Activated T-cell treated with anti-CD3 and anti-CD28 coated beads, Interleukin-2, amount 50 U/mL, for 4 hours (primary cell): ENCODE measurements around the gene HPSE. TPM values are rescaled to one million over a fixed set of nuclear protein-coding genes. Genes with fewer than 3 reads are reported as not detected.

ENCODE experiments used
- ATAC-seq, 2 donors: fragments of 200-7000 bp; cut with Tn5 transposase; one replicate each; pipeline ENCODE4 v1.10.0; 2021
- DNase-seq: peaks from one replicate; pipeline ENCODE4 v3.0.0-alpha.2; 2020
- H3K27me3 Mint-ChIP-seq: one replicate; pipeline ENCODE4 v1.8.0; 2021; ENCODE audit warnings: low read depth, mixed read lengths
- H3K36me3 Mint-ChIP-seq: one replicate; pipeline ENCODE4 v1.8.0; 2022; ENCODE audit warnings: mixed read lengths; ENCODE audit not compliant: insufficient read depth
- H3K4me1 Mint-ChIP-seq: one replicate; pipeline ENCODE4 v1.8.0; 2021; ENCODE audit warnings: low read depth, mixed read lengths
- H3K4me3 Mint-ChIP-seq: one replicate; pipeline ENCODE4 v1.8.0; 2021; ENCODE audit warnings: mild to moderate bottlenecking, moderate library complexity, mixed read lengths
- H3K9me3 Mint-ChIP-seq: one replicate; pipeline ENCODE4 v1.8.0; 2021; ENCODE audit warnings: mixed read lengths
- total RNA-seq, 3 donors: library from RNA; stranded (reverse); gene quantifications; one replicate each; pipeline ENCODE4 v1.2.1, GENCODE V29; 2021

Gene HPSE
- total RNA-seq, 3 donors from 2014 or later: 4.2 to 5.6 (median 5.0) TPM

DNA sequence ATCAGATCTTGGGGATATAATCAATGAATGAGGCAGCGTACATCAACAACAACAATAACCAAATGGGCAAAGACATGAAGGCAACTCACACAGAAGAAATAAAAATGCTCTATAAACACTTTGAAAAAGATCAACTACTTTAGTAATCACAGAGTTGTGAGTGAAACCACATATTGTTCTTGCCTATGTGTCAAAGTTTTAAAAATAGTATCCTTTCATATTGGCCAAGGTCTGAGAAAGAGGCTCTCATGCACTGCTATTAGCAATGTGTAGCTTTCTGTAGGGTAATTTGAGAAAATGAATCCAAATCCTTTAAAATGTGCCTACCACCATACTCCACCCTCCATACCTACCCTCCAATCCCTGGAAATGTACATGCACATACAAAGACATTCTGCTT is 75.1 kb downstream of the HPSE start:
- peaks cover 16% of the 10 kb centered on the region for H3K36me3 Mint-ChIP-seq
- DNase-seq (no peak), ATAC-seq (no peak)
- peaks cover 9% of the 10 kb centered on the region for H3K4me1 Mint-ChIP-seq
- no peaks in the 10 kb centered on the region for H3K9me3 Mint-ChIP-seq
- no peaks in the 10 kb centered on the region for H3K27me3 Mint-ChIP-seq
- H3K4me3 Mint-ChIP-seq: no peak overlapping the region

DNA sequence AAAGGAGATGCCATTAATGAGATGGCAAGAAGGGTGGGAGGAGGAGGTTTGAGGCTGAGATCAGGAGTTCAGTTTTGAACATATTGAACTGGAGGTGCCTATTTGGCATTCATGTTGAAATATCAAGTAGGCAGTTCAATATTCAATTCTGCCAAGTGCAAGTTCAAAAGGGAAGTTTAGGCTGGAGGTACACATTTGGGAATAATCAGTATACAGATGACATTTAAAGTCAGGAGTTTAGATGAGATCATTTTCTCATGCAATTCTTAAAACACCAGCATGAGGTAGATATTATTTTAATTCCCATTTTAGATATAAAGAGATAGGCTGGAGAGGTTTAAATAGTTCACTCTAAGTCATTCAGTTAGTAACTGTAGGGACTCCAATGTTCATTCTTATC is 76.2 kb downstream of the HPSE start:
- no peaks in the 10 kb centered on the region for H3K27me3 Mint-ChIP-seq
- H3K4me1 Mint-ChIP-seq: peaks cover 9% of the 10 kb centered on the region
- DNase-seq: no peak
- H3K36me3 Mint-ChIP-seq: peaks cover 16% of the 10 kb centered on the region
- ATAC-seq: no peak
- no peak overlapping the region for H3K4me3 Mint-ChIP-seq
- no peaks in the 10 kb centered on the region for H3K9me3 Mint-ChIP-seq

DNA sequence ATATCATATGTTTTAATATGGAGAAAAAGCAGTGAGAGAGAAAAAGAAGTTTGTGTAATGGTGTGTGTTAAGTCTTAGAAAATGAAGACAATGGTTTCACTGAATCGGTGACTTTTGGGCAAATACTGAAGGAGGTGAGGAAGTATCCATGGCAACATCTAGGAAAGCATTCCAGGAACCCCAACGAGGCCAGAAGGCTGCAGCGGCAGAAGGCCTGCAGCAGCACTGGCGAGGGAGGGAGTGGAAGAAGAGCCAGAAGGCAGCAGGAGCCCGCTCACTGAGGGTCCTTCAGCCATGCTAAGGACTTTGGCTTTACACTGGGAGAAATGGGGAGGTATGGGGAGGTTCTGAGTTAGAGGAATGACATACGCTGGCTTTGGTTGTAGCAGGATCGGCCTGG is 76.8 kb downstream of the HPSE start:
- H3K27me3 Mint-ChIP-seq: no peaks in the 10 kb centered on the region
- no peak overlapping the region for H3K4me3 Mint-ChIP-seq
- peaks cover 11% of the 10 kb centered on the region for H3K36me3 Mint-ChIP-seq
- H3K9me3 Mint-ChIP-seq: no peaks in the 10 kb centered on the region
- ATAC-seq: no peak
- peaks cover 15% of the 10 kb centered on the region for H3K4me1 Mint-ChIP-seq
- no peak for DNase-seq

DNA sequence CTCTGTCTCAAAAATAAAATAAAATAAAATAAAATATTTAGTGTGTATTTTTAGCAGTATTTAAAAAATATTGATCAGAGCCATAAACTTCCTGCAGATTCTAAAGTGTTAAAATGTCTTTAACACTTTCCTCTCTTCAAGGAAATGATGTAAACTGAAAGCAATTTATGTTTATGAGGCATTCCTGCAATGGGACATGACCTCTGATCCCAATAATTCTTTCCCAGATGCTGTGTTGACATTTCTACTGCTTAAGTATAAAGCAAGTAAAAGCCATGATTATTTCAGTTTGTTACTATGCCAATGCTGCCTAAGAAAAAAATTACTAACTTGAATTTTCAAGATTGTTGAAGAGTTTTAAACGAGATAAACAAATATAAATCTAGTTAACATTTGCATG is 79.1 kb downstream of the HPSE start:
- Mint-ChIP-seq H3K4me1 (peaks cover 34% of the 10 kb centered on the region), H3K4me3 (no peak overlapping the region)

DNA sequence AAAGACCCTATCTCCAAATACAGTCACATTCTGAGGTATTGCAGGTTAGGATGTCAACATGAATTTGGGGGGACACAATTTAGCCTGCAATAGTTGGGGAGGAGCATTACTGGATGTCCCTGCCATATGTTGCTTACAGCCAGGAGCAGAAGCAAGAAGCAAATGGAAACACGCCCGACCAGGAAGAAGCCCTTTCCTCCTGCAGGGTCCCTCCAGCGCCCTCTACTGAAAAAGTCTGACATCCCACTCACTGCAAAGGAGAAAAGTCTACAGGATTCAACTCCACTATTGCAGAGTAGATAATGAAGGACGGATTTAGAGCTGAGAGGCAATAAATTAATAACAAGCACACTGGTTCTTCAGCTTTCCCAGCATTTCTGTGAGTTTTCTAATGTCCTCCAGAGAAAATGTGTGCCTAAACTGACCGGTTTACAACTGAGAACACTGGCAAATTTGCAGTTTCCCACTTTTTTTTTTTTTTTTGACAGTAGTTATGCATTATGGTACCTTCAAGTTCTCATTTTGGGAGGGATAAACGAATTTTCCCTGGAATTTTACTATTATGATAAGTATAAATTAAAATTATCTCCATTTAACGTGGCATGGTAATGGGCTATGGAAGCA is 81.8 kb downstream of the HPSE start:
- Mint-ChIP-seq H3K36me3 (no peaks in the 10 kb centered on the region), H3K4me1 (peaks cover 25% of the 10 kb centered on the region), H3K9me3 (no peaks in the 10 kb centered on the region), H3K27me3 (no peaks in the 10 kb centered on the region), H3K4me3 (no peak overlapping the region)
- peak; percentile 83 to 85 for ATAC-seq
- peak; percentile 61 for DNase-seq

More for the DNA sequence above, 79.1 kb downstream of the HPSE start:
- no peaks in the 10 kb centered on the region for H3K9me3 Mint-ChIP-seq
- no peaks in the 10 kb centered on the region for H3K27me3 Mint-ChIP-seq
- no peaks in the 10 kb centered on the region for H3K36me3 Mint-ChIP-seq
- DNase-seq: no peak
- no peak for ATAC-seq

DNA sequence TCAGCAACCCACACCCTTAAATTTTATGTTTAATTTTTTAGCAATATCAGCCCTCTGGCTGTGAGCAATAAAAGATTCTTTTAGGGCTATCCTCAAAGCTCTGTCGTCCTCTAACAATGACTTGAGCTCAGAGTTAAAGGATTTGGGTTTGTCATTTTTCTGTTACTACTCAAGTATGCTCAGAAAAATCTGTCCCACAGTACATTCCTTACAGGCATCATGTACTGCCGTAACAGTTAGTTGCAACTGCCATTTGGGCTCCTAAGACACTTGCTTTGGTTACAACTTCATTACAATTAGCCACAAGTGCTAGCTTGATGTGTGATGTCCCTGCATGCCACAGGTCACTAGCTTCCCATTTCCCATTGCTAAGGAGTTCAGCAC is 83.2 kb downstream of the HPSE start:
- H3K27me3 Mint-ChIP-seq: no peaks in the 10 kb centered on the region
- ATAC-seq: no peak
- no peak for DNase-seq
- H3K4me1 Mint-ChIP-seq: peaks cover 25% of the 10 kb centered on the region
- no peaks in the 10 kb centered on the region for H3K9me3 Mint-ChIP-seq
- no peaks in the 10 kb centered on the region for H3K36me3 Mint-ChIP-seq
- H3K4me3 Mint-ChIP-seq: no peak overlapping the region

DNA sequence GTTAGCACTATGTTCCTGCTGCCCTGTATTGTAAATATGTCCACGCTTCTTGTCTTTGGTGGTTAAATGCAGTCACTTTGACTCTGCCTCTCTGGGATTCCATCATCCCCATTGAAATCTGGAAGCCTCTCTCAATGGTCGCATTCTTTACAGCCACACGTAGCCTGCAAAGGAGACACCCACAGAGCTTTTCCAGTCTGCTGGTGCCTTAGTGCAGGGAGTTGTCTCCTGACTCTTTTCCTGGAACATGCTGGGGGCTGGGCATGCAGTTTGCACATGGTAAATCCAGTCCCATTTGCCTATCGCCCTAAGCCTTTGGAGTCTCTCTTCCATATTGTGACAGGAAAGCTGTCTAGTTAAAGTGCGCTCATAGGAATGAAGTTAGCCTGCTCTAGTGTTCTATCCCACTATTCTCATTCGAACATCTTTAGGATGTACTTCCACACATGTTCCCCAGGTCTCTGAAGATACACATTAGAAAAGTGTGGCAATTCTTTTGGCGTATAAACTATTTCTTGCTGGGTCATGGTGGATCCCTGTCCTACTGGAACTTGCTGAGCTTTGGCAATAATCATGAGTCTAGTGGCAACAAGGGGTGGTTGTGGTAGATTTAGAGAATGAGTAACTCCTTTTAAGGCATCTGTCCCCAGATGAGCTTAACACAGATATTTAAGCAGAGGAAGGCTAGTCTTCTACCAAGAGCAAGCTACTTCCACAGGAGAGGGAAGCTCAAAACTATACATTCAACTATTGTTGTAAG is 83.8 kb downstream of the HPSE start:
- no peak for ATAC-seq
- Mint-ChIP-seq H3K36me3 (no peaks in the 10 kb centered on the region), H3K4me3 (no peak overlapping the region)

DNA sequence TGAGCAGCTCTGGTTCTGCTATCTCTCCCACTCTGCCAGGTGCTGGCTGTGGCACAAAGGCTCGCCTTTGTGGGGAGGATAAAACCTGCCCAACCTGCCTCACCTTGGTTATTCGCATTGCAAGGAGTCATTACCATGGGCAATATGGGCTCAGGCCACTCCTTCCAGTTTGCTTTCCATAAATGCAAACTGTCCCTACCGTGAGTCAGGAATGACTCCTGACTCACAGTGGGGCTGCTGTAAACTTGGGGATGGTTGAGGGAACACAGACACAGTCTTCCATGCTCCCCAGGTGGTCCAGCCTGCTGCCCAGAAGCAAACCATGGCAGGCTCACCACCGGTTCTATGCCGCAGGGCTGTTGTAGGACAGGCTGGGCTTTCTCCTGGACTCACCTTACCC is 86.2 kb downstream of the HPSE start:
- no peak for ATAC-seq
- H3K4me1 Mint-ChIP-seq: peaks cover 27% of the 10 kb centered on the region
- peaks cover 4% of the 10 kb centered on the region for H3K36me3 Mint-ChIP-seq
- no peak overlapping the region for H3K4me3 Mint-ChIP-seq
- H3K9me3 Mint-ChIP-seq: no peaks in the 10 kb centered on the region
- H3K27me3 Mint-ChIP-seq: peaks cover 2% of the 10 kb centered on the region
- no peak for DNase-seq

More for the DNA sequence above, 83.8 kb downstream of the HPSE start:
- DNase-seq: no peak
- no peaks in the 10 kb centered on the region for H3K9me3 Mint-ChIP-seq
- no peaks in the 10 kb centered on the region for H3K27me3 Mint-ChIP-seq
- peaks cover 25% of the 10 kb centered on the region for H3K4me1 Mint-ChIP-seq

DNA sequence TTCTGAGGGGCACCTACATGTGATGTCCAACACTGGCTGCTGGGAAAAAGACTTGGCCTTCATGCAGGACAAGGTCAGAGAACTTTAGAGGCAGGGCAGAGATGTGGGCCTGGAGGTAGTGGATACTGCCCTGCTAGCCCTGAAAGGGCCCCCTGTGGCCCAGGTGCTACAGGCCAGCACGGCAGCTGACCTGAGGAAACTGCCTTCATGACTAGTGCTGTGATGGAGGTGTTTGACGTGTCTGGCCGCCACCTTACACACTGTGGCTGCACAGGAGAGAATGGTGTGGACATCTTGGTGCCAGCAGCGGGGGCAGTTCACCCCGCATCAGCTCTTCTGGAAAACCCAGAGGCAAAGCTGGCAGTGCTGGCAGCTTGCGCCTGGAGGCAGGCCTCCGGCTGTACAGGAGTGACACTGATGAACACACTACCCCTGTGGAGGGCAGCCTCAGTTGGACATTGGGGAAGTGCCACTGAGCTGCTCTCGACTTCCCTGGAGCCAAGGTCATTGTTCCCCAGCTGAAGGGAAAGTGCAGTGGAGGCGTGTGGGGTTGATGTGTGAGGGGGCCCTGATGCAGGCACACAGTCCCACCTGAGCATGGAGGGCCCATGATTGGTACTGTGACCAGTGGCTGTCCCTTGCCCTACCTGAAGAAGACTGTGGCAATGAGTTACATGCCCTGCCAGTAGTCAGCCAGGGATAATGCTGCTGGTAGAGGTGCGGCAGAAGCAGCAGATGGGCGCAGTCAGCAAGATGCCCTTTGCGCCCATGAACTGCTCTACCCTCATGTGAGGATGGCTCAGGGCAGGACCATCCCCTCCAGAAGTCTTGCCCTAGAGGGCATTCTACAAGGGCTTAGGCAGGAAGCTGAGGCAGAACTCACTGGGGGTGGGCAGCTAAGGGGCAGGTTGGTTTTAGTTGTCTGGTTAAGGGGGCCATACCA is 87.0 kb downstream of the HPSE start:
- Mint-ChIP-seq H3K27me3 (peaks cover 3% of the 10 kb centered on the region), H3K9me3 (no peaks in the 10 kb centered on the region), H3K36me3 (peaks cover 6% of the 10 kb centered on the region), H3K4me1 (peaks cover 20% of the 10 kb centered on the region), H3K4me3 (no peak overlapping the region)
- DNase-seq: no peak
- no peak for ATAC-seq

Other genes with a start within 250 kb of the HPSE start
- 10 to 100 TPM; 11.8 to 14.9 (median 14.3) TPM for gene PLAC8, start 220.1 kb downstream of the HPSE start, total RNA-seq
- 10 to 100 TPM; 13.3 to 16.4 (median 15.0) TPM for gene COQ2, start 50.0 kb downstream of the HPSE start, total RNA-seq
- 10 to 100 TPM; 13.5 to 14.2 (median 13.7) TPM for gene HELQ, start 121.0 kb upstream of the HPSE start, total RNA-seq
- 100 to 1,000 TPM; 109 to 118 (median 111) TPM for gene MRPS18C, start 121.2 kb upstream of the HPSE start, total RNA-seq
- gene ABRAXAS1, start 150.3 kb upstream of the HPSE start, total RNA-seq: 1 to 10 TPM; 6.2 to 9.6 (median 8.6) TPM
- 1 to 10 TPM; 2.1 to 4.5 (median 2.6) TPM for gene GPAT3, start 201.3 kb upstream of the HPSE start, total RNA-seq